Thyroid gland (tissue), 4 donors: ENCODE measurements around the gene KCTD17. TPM values are rescaled to one million over a fixed set of nuclear protein-coding genes. Genes with fewer than 3 reads are reported as not detected.

Experiments used
- DNase-seq, 2 donors: peaks; one replicate each; pipeline ENCODE4 v3.0.0-alpha.2; 2019
- H3K27ac ChIP-seq, 3 donors: fragments of 200-600 bp; sonication (generic); 1 replicate in 2 of 3; 2 replicates in 1 of 3; pipeline ENCODE4 v1.5.1; 2016 to 2019; ENCODE audit warnings: mild to moderate bottlenecking in 1 of 3, moderate library complexity in 1 of 3
- H3K27me3 ChIP-seq: fragments of 200-600 bp; sonication (generic); one replicate; pipeline ENCODE4 v1.5.1; 2019
- H3K36me3 ChIP-seq, 2 donors: fragments of 200-600 bp; sonication (generic); one replicate each; pipeline ENCODE4 v1.5.1; 2016 to 2019
- H3K4me1 ChIP-seq, 2 donors: fragments of 200-600 bp; sonication (generic); one replicate each; pipeline ENCODE4 v1.5.1; 2017 to 2019
- H3K4me3 ChIP-seq, 3 donors: fragments of 200-600 bp; sonication (generic); replicated peaks in 1 of 3; 1 replicate in 2 of 3; 2 replicates in 1 of 3; pipeline ENCODE4 v1.5.1; 2016; ENCODE audit warnings: mild to moderate bottlenecking in 1 of 3
- H3K9me3 ChIP-seq: fragments of 200-600 bp; sonication (generic); one replicate; pipeline ENCODE4 v1.5.1; 2017
- CTCF ChIP-seq, 6 experiments: fragments of 200-600 bp in 3 of 6; fragments of 450-650 bp in 3 of 6; sonication (generic) in 3 of 6; IDR thresholded peaks; one replicate each; pipeline ENCODE4 v1.5.1; 2016 to 2019; ENCODE audit warnings: antibody characterized with exemption in 6 of 6, mild to moderate bottlenecking in 2 of 6, inconsistent platforms in 1 of 6, moderate library complexity in 1 of 6
- POLR2A ChIP-seq, 2 donors: fragments of 450-650 bp; IDR thresholded peaks; one replicate each; pipeline ENCODE4 v1.6.1; 2017; ENCODE audit warnings: antibody characterized with exemption in 2 of 2, mild to moderate bottlenecking in 2 of 2, moderate library complexity in 1 of 2
- WGBS, 2 donors: methylation state at CpG; one replicate each; pipeline ENCODE4 v1.1.5; 2017; 5-methylcytosine and 5-hydroxymethylcytosine counted together
- intact Hi-C: fragments of 100-400 bp; cut with DNase I; formaldehyde crosslinking; loops from one replicate; pipeline ENCODE4 v1.15.1; 2023
- total RNA-seq, 4 donors: library from RNA; depleted of rRNA; stranded (reverse); fragments of >200 nt; gene quantifications; one replicate each; pipeline ENCODE4 v1.2.3, GENCODE V29; 2016

The KCTD17 gene
- total RNA-seq, 4 donors from 2014 or later, result 6.1 to 18.9 (median 12.6) TPM

- TF ChIP-seq POLR2A (IDR thresholded peaks at IDR 0.05), result no peak
- TF ChIP-seq CTCF (IDR thresholded peaks at IDR 0.05), result no peak
These were observed 38.6 kb upstream of the KCTD17 start for GRCh38 chr22:37012956-37013355.

GRCh38 chr22:37014415-37014806, 37.1 kb upstream of the KCTD17 start:
- no peaks in the 10 kb centered on the region for H3K9me3 ChIP-seq
- intact Hi-C loops, result no loop called here
- no peak overlapping the region for H3K27ac ChIP-seq
- WGBS, 2 donors, result 86 to 88% methylated on average over 3 to 4 of the region's 4 CpGs
- H3K4me1 ChIP-seq, result peaks cover 20 to 39% of the 10 kb centered on the region in 2 donors
- no peaks in the 10 kb centered on the region for H3K27me3 ChIP-seq
- H3K4me3 ChIP-seq, result no peak overlapping the region
- TF ChIP-seq POLR2A (IDR thresholded peaks at IDR 0.05) (no peak), CTCF (IDR thresholded peaks at IDR 0.05) (no peak)
- no peaks in the 10 kb centered on the region for H3K36me3 ChIP-seq
- DNase-seq, result no peak

More at GRCh38 chr22:37012956-37013355, 38.6 kb upstream of the KCTD17 start:
- intact Hi-C loops, result no loop called here
- Histone ChIP-seq H3K4me3 (no peak overlapping the region), H3K27me3 (no peaks in the 10 kb centered on the region), H3K4me1 (peaks cover 13 to 32% of the 10 kb centered on the region in 2 donors), H3K36me3 (no peaks in the 10 kb centered on the region), H3K27ac (peak overlapping the region in 1 of 3 donors; percentile 63), H3K9me3 (no peaks in the 10 kb centered on the region)
- DNase-seq, result no peak
- 86% methylated on average over 10 of the region's 10 CpGs for WGBS, 2 donors

GRCh38 chr22:37014835-37015586, 36.5 kb upstream of the KCTD17 start:
- H3K4me1 ChIP-seq, result peaks cover 20 to 37% of the 10 kb centered on the region in 2 donors
- no peak for DNase-seq
- no peaks in the 10 kb centered on the region for H3K27me3 ChIP-seq
- no peaks in the 10 kb centered on the region for H3K9me3 ChIP-seq
- intact Hi-C loops, result no loop called here
- H3K4me3 ChIP-seq, result no peak overlapping the region
- H3K27ac ChIP-seq, result no peak overlapping the region
- H3K36me3 ChIP-seq, result no peaks in the 10 kb centered on the region
- 74 to 78% methylated on average over 10 to 12 of the region's 12 CpGs for WGBS, 2 donors
- TF ChIP-seq CTCF (IDR thresholded peaks at IDR 0.05), result no peak
- TF ChIP-seq POLR2A (IDR thresholded peaks at IDR 0.05), result no peak

GRCh38 chr22:37015587-37015878, 36.0 kb upstream of the KCTD17 start:
- 93 to 97% methylated on average over 4 of the region's 4 CpGs for WGBS, 2 donors
- H3K9me3 ChIP-seq, result no peaks in the 10 kb centered on the region
- H3K27ac ChIP-seq, result no peak overlapping the region
- no peaks in the 10 kb centered on the region for H3K36me3 ChIP-seq
- intact Hi-C loops, result no loop called here
- peaks cover 20 to 36% of the 10 kb centered on the region in 2 donors for H3K4me1 ChIP-seq
- DNase-seq, result no peak
- no peak overlapping the region for H3K4me3 ChIP-seq
- no peaks in the 10 kb centered on the region for H3K27me3 ChIP-seq
- TF ChIP-seq CTCF (IDR thresholded peaks at IDR 0.05) (no peak), POLR2A (IDR thresholded peaks at IDR 0.05) (no peak)

GRCh38 chr22:37016134-37016910, 35.2 kb upstream of the KCTD17 start:
- Histone ChIP-seq H3K9me3 (no peaks in the 10 kb centered on the region), H3K4me3 (no peak overlapping the region), H3K27ac (no peak overlapping the region), H3K27me3 (no peaks in the 10 kb centered on the region), H3K36me3 (no peaks in the 10 kb centered on the region), H3K4me1 (peaks cover 20 to 43% of the 10 kb centered on the region in 2 donors)
- 87 to 96% methylated on average over 14 of the region's 14 CpGs for WGBS, 2 donors
- intact Hi-C loops, result no loop called here
- TF ChIP-seq POLR2A (IDR thresholded peaks at IDR 0.05) (no peak), CTCF (IDR thresholded peaks at IDR 0.05) (no peak)
- no peak for DNase-seq
